Stimulated activated naive CD4-positive, alpha-beta T cell treated with Interleukin-2 at 50 U/mL for 16 hours (primary cell): Measurements from ENCODE around the gene ZNF417.
"Not testable (repeated sequence)": the region's sequence is repeated elsewhere in the genome, so short reads cannot be mapped to it uniquely, and the experiment has no call there.

ENCODE experiments used
- DNase-seq: peaks from one replicate; lab custom pipeline; 2025; lab: John Stamatoyannopoulos, UW

ZNF417 gene

GRCh38 chr19:57887195-57887941, 29.0 kb downstream of the ZNF417 start:
- no peak for DNase-seq

GRCh38 chr19:57886046-57886445, 30.3 kb downstream of the ZNF417 start:
- no peak for DNase-seq

GRCh38 chr19:57873883-57874799, 42.3 kb downstream of the ZNF417 start:
- not testable (repeated sequence) for DNase-seq

GRCh38 chr19:57872450-57872849, 43.9 kb downstream of the ZNF417 start:
- no peak for DNase-seq

GRCh38 chr19:57870225-57870624, 46.2 kb downstream of the ZNF417 start:
- DNase-seq = no peak

- DNase-seq = not testable (repeated sequence)
Observed at GRCh38 chr19:57869655-57870054, 46.7 kb downstream of the ZNF417 start.

GRCh38 chr19:57867868-57868492, 48.4 kb downstream of the ZNF417 start:
- no peak for DNase-seq
